Left renal cortex interstitium (tissue), 4 donors: ENCODE results near the gene GSTT2B. TPM values are rescaled to one million over a fixed set of nuclear protein-coding genes. Genes with fewer than 3 reads are reported as not detected.

Experiments used
- polyA plus RNA-seq, 4 donors: library from polyadenylated mRNA; unstranded; fragments of 120-200 nt; gene quantifications; one replicate each; pipeline ENCODE4 v1.2.1, GENCODE V29; 2013; ENCODE audit not compliant: insufficient read length in 4 of 4

GSTT2B gene
- polyA plus RNA-seq, 4 donors = 4.3 to 26.5 (median 15.3) TPM

Other genes with a start within 250 kb of the GSTT2B start
- 1 to 10 TPM; 4.6 to 8.4 (median 6.3) TPM for gene ZNF70, start 210.1 kb downstream of the GSTT2B start, polyA plus RNA-seq
- 1 to 10 TPM in 1 of 4 donors, under 1 TPM in 3; 0.51 to 1.1 (median 0.77) TPM for gene VPREB3, start 206.8 kb downstream of the GSTT2B start, polyA plus RNA-seq
- gene C22orf15, start 198.2 kb downstream of the GSTT2B start, polyA plus RNA-seq = 1 to 10 TPM; 2.8 to 3.9 (median 3.4) TPM
- 100 to 1,000 TPM in 1 of 4 donors, 10 to 100 TPM in 3; 67.4 to 132 (median 86.9) TPM for gene CHCHD10, start 193.2 kb downstream of the GSTT2B start, polyA plus RNA-seq
- 10 to 100 TPM; 15.4 to 21.8 (median 19.6) TPM for gene MMP11, start 188.3 kb downstream of the GSTT2B start, polyA plus RNA-seq
- gene SMARCB1, start 174.2 kb downstream of the GSTT2B start, polyA plus RNA-seq = 100 to 1,000 TPM; 159 to 210 (median 201) TPM
- 1 to 10 TPM; 2.4 to 7.2 (median 6.1) TPM for gene DERL3, start 122.2 kb downstream of the GSTT2B start, polyA plus RNA-seq
- 10 to 100 TPM; 17.2 to 68.0 (median 39.1) TPM for gene SLC2A11, start 103.3 kb downstream of the GSTT2B start, polyA plus RNA-seq
- 100 to 1,000 TPM; 179 to 405 (median 298) TPM for gene MIF, start 66.8 kb downstream of the GSTT2B start, polyA plus RNA-seq
- 10 to 100 TPM in 1 of 4 donors, 1 to 10 TPM in 3; 5.8 to 13.6 (median 6.7) TPM for gene DDTL, start 5.7 kb upstream of the GSTT2B start, polyA plus RNA-seq
- 10 to 100 TPM; 61.4 to 94.2 (median 77.6) TPM for gene DDT, start 13.2 kb upstream of the GSTT2B start, polyA plus RNA-seq
- gene GSTT2, start 18.9 kb upstream of the GSTT2B start, polyA plus RNA-seq = 1 to 10 TPM in 2 of 4 donors, under 1 TPM in 2; 0.60 to 4.8 (median 1.5) TPM
- under 1 TPM in 2 of 4 donors, not detected in 2; 0.08 to 0.09 TPM for gene GSTT4, start 44.3 kb upstream of the GSTT2B start, polyA plus RNA-seq
- gene CABIN1, start 50.1 kb upstream of the GSTT2B start, polyA plus RNA-seq = 10 to 100 TPM; 34.0 to 75.9 (median 58.7) TPM
- gene SUSD2, start 220.3 kb upstream of the GSTT2B start, polyA plus RNA-seq = 10 to 100 TPM; 12.4 to 25.9 (median 16.0) TPM